Activated CD4-positive, alpha-beta T cell treated with anti-CD3 and anti-CD28 coated beads, Interleukin-2, amount 50 U/mL, for 1 hour (primary cell): Measurements from ENCODE around the gene TRAPPC3.
"Not testable (repeated sequence)": the region's sequence is repeated elsewhere in the genome, so short reads cannot be mapped to it uniquely, and the experiment has no call there.

ENCODE experiments used
- DNase-seq: peaks from one replicate; pipeline ENCODE4 v3.0.0-alpha.2; 2020

Gene TRAPPC3

DNA sequence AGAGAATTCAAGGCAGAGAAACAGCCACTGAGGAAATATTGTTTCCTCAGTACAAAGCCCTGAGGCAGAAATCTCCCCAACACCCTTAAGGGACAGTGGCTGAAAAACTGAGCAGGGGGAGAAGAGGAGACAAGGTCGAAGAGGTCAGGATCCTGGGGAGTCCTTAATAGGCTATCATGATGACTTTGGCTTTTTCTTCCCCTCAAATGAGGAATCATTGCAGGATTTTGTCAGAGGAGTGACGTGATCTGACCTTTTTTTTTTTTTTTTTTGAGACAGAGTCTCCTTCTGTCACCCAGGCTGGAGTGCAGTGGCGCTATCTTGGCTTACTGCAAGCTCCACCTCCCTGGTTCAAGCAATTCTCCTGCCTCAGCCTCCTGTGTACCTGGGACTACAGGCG lies 16.9 kb upstream of the TRAPPC3 start:
- DNase-seq: no peak

DNA sequence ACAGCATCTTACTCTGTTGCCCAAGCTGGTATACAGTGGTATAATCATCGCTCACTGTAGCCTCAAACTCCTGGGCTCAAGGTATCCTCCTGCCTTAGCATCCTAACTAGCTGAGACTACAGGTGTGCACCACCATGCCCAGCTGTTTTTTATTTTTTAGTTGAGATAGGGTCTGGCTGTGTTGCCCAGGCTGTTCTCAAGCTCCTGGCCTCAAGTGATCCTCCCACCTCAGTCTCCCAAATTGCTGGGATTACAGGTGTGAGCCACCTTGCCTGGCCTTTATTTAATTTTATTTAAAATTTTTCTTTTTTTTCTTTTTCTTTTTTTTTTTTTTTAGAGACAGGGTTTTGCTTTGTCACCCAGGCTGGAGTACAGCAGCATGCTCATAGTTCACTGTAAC lies 15.9 kb upstream of the TRAPPC3 start:
- DNase-seq: no peak

DNA sequence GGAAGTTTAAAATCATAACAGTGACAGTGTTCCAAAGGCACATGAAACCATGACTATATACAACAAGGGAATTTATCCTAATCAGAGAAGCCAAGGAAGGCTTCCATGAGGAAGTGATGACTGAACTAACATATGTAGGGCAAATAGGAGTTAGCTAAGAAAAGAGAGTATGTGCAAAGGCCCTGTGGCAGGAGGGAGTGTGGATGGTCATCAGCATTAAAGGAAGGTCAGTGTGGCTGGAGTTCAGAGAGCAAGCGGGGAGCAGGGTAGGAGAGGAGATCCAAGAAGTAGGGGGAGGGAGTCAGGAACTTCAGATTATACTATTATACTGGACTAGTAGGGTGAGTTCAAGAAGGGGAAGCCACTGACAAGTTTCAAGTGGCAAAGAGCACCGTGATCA lies 15.1 kb upstream of the TRAPPC3 start:
- DNase-seq: no peak

DNA sequence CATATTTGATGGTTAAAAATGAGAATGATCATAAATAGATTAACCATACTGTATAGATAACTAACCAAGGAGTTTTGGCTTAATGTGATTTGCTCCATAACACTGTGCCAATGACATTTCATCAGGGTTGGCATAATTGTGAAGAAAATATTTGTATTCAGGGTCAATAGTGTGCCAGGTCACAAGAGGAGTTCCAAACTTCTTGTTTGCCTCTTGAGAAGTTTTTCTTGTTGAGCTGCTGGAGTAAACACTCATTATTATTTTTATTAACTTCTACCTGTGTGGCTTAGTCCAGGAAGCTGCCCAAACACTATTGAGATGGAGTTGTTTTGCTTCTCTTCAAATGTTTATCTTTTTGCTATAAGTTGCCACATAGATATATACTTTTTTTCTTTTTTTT lies 14.1 kb upstream of the TRAPPC3 start:
- DNase-seq: no peak

DNA sequence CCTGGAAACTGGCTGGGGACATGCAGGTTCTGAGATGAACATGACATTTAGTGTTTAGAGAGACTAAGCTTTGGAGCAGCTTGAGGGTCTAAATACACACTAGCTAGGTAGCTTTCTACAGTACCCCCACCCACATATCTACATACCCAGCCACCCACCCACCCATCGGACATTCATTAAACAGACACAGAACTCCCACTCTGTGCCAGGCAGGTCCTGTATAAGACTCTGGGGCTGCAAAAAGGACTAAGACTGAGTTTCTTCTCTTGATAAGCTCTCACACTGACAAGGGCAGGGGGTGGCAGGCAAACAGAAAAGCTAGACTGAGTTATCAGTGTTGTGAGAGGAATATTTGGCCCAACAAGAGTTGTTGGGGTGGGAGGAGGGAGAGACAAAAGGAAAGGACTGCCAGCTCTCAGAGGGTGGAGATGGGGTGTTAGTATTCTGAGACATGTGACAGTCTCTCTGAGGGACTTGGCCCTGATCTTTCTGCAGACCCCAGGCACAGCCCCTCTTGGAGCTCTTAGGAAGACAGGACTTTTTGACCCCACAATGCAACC lies 13.5 kb upstream of the TRAPPC3 start:
- no peak for DNase-seq

DNA sequence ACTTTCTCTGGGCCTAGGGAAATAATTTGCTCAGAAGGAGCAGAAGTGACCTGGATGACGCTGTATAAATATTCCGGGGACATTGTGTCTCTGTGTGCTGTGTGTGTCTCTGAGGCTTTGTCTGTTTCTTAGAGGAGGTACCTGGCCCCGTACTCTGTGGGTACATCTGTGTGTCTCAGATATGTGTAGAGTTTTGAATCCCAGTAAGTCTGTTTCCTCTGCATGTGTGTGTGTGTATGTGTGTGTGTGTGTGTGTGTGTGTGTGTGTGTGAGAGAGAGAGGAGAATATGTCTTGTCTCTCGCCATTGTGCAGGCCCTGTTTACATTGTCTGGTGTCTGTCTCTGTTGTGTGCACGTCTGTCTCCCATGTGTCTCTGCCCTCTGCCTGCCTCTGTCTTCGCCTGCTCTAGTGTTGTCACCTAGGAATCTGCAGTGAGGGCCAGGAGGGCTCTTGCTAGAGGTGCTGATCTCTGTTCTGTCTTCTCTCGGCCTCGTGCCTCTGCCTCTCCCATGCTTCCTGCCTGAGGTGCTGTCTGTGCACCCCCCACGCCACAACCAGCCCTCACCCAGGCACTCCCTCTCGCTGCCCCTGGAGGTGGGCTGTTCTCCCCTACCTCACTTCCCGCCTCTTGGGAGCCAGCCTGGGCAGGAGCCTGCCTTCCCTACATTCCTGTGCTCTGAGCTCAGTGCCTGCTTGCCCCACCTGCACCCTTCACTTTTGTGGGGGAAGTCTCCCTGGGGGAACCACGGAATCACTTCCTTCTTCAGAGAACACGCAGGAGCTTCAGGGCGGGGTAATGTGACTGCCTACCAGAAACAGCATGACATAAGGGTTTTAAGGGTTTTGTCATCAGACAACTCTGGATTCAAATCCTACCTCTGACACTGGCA lies 12.6 kb upstream of the TRAPPC3 start:
- DNase-seq: peak; percentile 41

DNA sequence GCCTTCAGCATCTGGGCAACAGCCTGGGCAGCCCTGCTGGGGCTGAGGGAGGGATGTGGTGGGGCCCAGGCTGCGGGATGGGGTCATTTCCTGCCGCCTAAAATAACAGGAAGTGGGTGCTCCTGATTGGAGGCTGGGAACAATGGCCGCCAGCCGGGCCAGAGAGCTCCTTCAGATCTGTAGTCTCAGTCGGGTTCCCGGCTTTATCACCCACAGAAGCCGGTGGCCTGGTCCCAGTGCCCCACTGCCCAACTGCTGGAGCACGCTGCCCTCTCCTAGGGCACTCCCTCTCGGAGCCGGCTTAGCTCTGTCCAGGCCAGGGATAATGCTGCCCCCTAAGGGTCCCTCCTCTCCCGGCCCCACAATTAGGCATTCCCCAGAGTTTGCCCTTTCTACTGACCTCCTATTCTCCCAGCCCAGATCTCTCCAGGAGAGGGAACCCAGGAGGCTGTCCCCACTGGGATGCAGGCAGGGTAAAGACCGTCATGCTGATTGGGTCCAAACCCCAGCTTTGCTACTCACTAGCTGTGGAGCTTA lies 11.7 kb upstream of the TRAPPC3 start:
- DNase-seq: peak; percentile 41

DNA sequence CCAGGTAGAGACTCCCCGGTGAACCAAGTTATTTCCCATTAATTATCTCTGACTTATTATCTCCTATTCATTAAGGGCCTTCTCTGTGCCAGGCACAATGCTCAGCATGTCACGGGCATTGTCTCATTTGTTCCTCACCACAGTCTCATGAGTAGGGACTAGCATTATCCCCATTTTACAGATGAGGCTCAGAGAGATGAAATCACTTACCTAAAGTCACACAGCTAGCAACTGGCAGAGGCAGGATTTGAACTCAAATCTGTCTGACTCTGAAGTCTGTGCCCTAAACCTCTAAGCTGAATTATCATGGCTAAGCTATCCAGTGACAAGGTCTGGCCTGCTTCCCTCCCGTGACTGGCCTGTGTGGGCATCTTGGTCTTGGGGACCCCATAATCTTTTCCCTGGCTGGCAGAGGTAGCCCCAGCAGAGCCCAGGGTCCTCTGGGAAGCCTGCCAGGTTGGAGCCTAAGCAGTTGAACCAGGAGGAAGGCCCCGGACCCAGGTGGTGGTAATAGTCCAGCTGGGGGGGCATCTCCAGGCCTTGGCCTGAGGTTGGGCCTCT lies 11.2 kb upstream of the TRAPPC3 start:
- DNase-seq: no peak

DNA sequence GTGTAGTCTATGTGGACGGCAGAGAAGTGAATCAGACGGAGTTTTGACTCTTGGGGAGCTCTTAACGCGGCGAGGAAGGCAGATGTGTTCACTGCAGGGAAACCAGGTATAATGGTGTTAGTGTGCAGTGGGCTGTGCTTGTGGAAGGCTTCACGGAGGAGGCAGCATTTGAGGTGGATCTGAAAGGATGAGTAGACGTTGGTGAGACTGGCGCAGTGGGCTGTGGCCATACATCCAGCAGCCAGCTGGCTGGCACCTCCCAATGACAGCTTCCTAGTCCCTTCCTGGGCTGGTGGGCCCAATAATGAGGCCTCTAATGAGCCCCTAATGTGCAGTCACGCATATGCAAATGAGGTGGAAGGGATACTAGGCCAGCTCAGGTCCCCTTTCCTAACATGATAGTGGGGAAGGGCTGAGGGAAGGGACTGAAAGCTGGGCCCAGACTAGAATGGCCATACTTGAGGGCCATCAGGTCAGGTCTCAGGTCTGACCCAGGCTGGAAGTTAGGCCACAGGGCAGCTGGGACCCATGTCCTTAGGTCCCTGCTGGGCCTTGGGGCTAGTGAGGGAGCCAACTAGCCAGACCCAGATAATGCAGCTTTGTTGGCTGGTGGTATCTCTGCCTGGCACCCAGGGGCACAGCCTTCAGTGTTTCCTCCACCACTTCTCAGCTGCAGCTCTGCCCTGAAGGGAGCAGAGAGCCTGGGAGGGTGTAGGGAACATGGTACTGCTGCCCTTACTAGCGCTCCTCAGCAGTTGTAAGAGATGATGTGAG lies 10.5 kb upstream of the TRAPPC3 start:
- DNase-seq: no peak

DNA sequence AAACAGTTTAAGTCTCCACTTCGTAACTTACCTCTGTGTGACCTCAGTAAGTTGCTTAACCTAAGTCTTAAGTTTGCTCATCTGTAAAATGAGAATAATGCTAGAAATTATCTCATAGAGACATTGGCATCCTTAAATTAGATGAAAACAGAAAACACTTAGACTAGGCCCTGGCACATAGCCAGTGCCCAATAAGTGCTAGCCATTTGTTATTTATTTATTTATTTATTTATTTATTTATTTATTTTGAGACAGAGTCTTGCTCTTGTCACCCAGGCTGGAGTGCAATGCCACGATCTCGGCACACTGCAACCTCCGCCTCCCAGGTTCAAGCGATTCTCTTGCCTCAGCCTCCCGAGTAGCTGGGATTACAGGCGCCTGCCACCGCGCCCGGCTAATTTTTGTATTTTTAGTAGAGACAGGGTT lies 9.6 kb upstream of the TRAPPC3 start:
- not testable (repeated sequence) for DNase-seq

DNA sequence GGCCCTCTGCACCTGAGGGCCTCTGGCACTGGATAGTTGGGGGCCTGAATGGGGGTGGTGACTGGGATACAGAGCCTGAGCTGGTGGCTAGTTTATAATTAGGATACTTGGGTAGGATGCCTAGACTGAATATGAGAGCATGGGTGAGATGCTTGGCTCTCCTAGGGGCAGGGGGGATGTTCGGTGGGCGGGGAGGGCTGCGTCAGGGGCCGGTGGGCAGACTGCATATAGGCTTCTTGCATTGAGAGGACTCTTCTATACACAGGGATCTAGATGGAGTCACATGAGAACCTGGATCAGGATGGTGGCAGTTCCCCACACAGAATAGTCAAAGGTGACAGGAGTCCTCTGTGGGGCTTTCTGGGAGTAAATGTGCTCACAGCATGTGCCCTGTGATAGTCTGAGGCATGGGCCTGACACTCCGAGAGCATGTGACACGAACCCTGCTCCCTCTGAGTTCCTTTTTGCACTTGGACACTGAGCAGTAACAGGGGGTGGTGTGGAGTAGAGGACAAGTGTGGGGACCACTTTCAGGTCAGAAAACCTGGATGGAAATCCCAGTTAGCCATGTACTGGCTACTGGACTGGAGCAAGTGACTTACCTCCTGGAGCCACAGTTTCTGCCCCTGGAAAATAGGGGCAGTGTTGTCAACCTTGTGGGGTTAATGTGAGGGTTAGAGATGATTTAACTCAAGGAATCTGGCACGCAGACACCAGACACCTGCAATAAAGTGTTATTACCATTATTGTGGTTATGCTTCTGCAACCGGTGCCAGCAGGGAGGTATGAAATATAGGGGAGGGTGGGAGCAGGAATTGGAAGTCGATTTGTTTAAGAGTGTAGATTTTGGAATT lies 8.9 kb upstream of the TRAPPC3 start:
- no peak for DNase-seq

DNA sequence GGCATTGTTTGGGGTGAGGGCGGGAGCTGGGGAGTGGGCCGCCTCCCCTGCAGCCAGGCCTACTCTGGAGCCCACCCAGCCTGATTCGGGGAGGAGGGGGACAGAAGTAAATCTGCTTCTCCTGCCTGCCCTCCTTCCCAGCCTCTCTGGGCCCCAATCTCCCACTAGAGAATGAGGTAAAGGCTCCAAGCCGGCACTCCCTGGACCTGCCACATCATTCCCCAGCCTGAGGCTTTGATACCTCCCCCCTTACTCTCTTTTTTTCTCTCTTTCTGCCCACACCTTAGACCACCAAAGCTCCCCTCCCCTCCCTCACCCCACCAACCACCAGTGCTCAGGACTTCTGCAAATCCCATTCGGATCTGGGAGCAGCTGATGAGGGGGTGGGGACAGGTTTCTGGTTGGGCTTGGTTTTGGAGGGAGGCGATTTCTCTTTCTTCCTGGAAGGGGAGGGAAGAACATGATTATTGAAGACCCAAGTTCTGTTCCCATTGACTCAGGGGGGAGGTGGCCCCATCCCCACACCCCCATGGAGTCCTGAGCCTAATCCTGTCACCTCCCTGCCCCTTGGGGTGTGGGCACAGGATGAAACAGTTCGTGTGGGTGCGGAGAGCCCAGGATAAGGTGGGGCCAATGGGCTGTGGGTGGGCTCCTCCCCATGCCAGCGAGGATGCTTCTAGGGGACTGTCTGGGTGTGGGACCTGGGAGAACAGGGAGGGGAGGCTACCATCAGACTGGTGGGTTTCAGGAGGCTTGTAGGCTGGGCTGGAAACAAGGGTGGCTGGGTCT lies 8.0 kb upstream of the TRAPPC3 start:
- DNase-seq: no peak

DNA sequence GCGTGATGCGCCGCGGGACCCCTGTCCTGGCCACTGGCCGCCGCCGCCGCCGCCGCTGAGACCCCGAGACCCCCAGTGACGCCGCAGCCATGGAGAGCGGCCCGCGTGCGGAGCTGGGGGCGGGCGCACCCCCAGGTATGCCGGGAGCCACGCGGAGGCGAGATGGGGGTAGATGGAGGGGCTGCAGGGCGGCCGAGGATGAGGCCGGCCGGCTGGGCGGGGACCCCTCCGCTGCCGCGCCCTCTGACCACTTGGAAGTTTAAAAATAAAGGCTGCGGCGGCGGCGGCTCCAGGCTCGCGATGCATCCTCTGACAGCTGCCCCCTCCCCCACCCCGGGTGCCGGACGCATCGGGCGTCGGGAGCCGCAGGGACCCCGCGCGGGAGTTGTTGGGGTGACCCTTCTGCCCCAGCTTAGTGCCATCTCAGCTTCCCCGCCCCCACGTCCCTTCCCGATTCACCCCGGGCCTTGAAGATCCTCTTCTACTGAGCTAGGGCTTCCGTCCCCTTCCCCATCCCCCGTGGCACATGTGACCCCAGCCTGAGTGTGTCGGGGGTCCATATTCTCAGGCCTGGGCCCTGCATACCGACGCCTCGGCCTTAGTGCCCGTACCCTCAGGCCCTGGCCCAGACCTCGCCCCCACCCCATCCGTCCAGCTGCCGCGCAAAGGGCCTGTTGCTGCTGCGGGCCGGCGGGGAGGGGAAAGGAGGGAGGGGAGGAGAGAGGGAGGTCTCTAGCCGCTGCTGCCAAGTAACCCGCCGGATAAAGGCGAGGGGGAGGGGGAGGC lies 7.2 kb upstream of the TRAPPC3 start:
- DNase-seq: peak; percentile 53

DNA sequence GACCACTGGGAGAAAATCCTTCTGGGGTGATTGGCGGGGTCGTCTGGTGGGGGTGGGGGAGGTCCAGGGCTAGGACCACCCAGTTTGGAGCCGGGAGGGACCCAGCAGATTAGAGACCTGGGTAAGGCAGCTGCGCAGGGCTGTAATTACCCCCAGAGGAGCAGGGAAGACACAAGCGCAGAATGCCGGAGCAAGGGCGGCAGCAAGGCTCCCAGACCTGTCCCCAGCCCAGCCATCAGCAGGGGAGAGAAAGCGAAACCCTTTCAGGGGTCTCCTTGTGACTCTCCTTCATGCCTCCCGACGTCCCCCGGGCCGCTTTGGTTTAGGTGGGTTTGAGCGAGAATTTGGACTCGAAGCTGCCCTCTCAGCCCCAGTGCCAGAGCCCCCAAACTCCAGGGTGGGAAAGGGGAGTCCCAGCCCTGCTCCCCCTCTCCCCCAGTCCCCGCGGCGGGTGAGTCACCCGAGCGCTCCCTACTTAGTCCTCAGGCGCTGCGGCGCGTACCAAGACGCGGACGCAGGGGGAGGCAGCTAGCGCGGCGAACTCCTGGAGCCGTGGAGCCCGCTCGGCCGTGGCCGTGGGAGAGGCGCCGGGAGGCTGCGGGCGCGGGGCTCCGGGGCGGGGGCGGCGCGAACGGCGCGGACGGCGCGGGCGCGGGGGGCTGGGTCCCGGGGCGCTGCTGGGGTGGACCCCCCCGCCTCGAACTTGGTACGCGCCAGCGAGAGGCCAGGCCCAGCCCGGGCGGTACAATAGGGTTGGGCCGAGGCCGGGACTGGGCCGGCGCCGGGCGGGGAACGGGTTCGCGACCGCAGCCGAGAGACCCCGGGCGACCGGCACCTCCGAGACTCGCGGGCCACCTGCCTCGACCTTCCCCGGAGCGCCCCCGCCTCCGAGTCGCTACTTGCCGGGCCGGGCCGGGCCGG lies 6.4 kb upstream of the TRAPPC3 start, which contains the start of gene MAP7D1:
Gene MAP7D1, plus strand, starts transcription at position 753 of the 921 bp plus-strand sequence. CDS start 258 bp downstream, outside the sequence.
- peak; percentile 84 for DNase-seq

DNA sequence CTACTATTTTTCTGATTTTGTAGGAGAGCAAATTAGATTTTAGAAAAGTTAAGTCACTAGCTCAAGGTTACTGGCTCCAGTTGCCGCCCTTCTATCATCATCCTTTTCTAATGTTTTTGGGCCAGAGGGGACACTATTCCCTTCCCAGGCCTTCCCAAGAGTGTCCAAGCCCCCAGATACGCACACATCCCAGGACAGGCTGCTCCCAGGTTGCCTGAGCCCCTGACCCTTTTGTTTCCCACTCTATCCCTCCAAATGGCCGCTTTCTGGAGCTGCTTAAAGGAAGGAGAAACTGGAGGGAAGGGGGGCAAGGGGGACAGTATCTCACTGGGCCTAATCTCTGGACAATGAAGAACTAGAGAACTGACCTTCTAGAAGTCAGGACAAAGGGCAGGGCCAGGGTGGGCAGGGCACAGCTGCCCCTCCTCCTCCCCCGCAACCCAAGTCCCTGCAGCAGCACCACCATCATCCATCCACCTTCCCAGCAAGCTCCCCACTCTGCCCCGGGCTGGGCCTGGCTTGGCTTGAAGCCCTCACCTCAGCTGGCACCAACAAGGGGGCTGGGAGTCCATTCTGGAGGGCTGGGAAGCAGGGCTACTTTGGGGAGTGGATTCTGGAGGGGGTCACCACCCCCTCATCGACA lies 5.6 kb upstream of the TRAPPC3 start:
- DNase-seq: no peak

DNA sequence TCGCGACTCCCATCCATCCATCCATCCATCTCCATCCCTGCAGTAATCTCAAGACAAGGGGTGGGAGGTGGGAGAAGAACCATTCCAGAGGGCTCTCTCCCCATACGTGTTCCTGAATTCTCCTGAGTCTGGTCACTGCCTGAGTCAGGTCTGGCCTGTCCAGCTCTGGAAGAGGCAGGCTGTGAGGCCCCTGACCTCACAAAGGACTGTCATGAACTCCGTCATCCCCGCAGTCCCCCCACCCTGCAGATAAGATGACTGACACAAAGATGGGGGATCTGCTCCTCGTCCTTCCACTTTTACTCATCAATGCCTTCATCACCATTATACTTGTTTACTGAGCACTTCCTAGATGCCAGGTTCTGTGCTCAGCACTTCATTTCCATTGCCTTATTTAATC lies 5.0 kb upstream of the TRAPPC3 start:
- DNase-seq: no peak

DNA sequence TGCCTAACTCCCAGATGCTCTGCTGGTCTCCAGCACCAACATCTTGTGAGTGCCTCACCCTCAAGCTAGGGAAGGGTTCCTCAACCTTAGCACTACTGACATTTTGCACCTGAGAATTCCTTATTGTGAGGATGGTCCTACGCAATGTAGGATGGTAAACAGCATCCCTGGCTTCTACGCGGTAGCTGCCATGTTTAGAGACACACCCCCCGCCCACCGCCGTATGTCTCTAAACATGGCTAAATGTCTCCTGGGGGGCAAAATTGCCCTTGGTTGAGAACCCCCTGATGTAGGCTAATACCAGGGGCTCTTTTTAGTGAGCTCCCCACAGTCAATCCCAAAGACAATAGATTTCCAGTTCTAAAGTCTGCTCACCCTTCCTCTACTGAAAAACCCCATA lies 4.2 kb upstream of the TRAPPC3 start:
- DNase-seq: no peak

DNA sequence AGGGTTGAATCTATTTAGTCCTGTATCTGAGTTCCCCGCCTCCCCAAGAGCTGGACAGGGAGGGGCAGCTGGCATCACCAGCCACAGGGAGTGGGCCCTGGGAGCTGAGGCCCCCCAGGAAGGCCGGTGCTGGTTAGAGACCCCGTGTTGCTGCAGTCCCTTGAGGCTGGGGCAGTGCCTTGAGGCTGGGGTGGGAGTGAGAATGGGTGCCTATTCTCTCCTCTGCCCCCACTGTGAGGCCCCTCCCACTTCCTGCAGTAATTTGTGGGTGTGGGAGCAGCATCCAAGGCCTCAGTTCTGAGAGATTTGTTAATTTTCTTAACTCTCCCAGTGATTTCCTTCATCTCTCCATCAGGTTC lies 2.5 kb upstream of the TRAPPC3 start:
- DNase-seq: peak; percentile 46
